Mesenchymal stem cell (in vitro differentiated cells and primary cell): ENCODE data around the gene ABCG1.

Experiments
- DNase-seq: peaks from one replicate; pipeline ENCODE4 v3.0.0-alpha.2; 2013
- H2AFZ ChIP-seq: one replicate; pipeline ENCODE4 v1.6.1; 2013; ENCODE audit warnings: low read depth, mild to moderate bottlenecking, control low read depth, inconsistent platforms, low read length, moderate library complexity
- H2AK5ac ChIP-seq: 2 replicates; pipeline ENCODE4 v1.6.1; 2013; ENCODE audit warnings: low read length, moderate library complexity, mild to moderate bottlenecking, inconsistent platforms; ENCODE audit not compliant: severe bottlenecking
- H2BK120ac ChIP-seq: one replicate; pipeline ENCODE4 v1.6.1; 2013; ENCODE audit warnings: low read depth, mild to moderate bottlenecking, inconsistent platforms, low read length, moderate library complexity
- H2BK12ac ChIP-seq, 2 experiments: one replicate each; pipeline ENCODE4 v1.6.1; 2013; ENCODE audit warnings: inconsistent platforms in 2 of 2, low read length in 2 of 2, mild to moderate bottlenecking in 2 of 2, moderate library complexity in 2 of 2, control low read depth in 1 of 2
- H2BK15ac ChIP-seq: one replicate; pipeline ENCODE4 v1.6.1; 2013; ENCODE audit warnings: mild to moderate bottlenecking, low read depth, inconsistent platforms; ENCODE audit not compliant: poor library complexity, severe bottlenecking
- H2BK5ac ChIP-seq: 2 replicates; pipeline ENCODE4 v1.6.1; 2013; ENCODE audit warnings: low read depth, mild to moderate bottlenecking, low read length, control low read depth, inconsistent platforms; ENCODE audit not compliant: poor library complexity, severe bottlenecking
- H3K14ac ChIP-seq, 2 experiments: one replicate each; pipeline ENCODE4 v1.6.1; 2013; ENCODE audit warnings: inconsistent platforms in 2 of 2, low read length in 2 of 2, control low read depth in 1 of 2, mild to moderate bottlenecking in 1 of 2, moderate library complexity in 1 of 2
- H3K18ac ChIP-seq, 2 experiments: one replicate each; pipeline ENCODE4 v1.6.1; 2013; ENCODE audit warnings: inconsistent platforms in 2 of 2, low read length in 2 of 2, control low read depth in 1 of 2, low read depth in 1 of 2, mild to moderate bottlenecking in 1 of 2
- H3K23ac ChIP-seq, 2 experiments: one replicate each; pipeline ENCODE4 v1.6.1; 2013; ENCODE audit warnings: inconsistent platforms in 2 of 2, low read length in 2 of 2, mild to moderate bottlenecking in 2 of 2, moderate library complexity in 2 of 2, control low read depth in 1 of 2
- H3K27ac ChIP-seq: 2 replicates; pipeline ENCODE4 v1.5.1; 2013; ENCODE audit warnings: mild to moderate bottlenecking, moderate library complexity, low read length, control low read depth, inconsistent platforms; ENCODE audit not compliant: poor library complexity, severe bottlenecking
- H3K27me3 ChIP-seq, 2 experiments: 2 replicates each; pipeline versions ENCODE4 v1.6.1 to v1.7.0; 2013; ENCODE audit warnings: low read length in 2 of 2, mild to moderate bottlenecking in 2 of 2, moderate library complexity in 2 of 2, control low read depth in 1 of 2, inconsistent platforms in 1 of 2; ENCODE audit not compliant: control insufficient read depth in 1 of 2, insufficient read depth in 1 of 2
- H3K36me3 ChIP-seq, 2 experiments: 2 replicates each; pipeline versions ENCODE4 v1.6.1 to v1.7.0; 2013; ENCODE audit warnings: low read length in 2 of 2, control low read depth in 1 of 2, inconsistent platforms in 1 of 2, low read depth in 1 of 2, mild to moderate bottlenecking in 1 of 2; ENCODE audit not compliant: insufficient read depth in 2 of 2, control insufficient read depth in 1 of 2
- H3K4ac ChIP-seq, 2 experiments: one replicate each; pipeline ENCODE4 v1.6.1; 2013; ENCODE audit warnings: inconsistent platforms in 2 of 2, low read length in 2 of 2, mild to moderate bottlenecking in 2 of 2, moderate library complexity in 2 of 2, control low read depth in 1 of 2, low read depth in 1 of 2
- H3K4me1 ChIP-seq: 2 replicates; pipeline ENCODE4 v1.6.1; 2013; ENCODE audit warnings: low read depth, low read length, control low read depth; ENCODE audit not compliant: control insufficient read depth, insufficient read depth
- H3K4me2 ChIP-seq: 2 replicates; pipeline ENCODE4 v1.6.1; 2013; ENCODE audit warnings: low read length, mild to moderate bottlenecking, inconsistent platforms; ENCODE audit not compliant: poor library complexity, severe bottlenecking
- H3K4me3 ChIP-seq, 2 experiments: 2 replicates each; pipeline versions ENCODE4 v1.5.1 to v1.7.0; 2013; ENCODE audit warnings: low read length in 2 of 2, mild to moderate bottlenecking in 2 of 2, control low read depth in 1 of 2, low read depth in 1 of 2; ENCODE audit not compliant: insufficient read depth in 1 of 2
- H3K79me1 ChIP-seq: replicated peaks from 2 replicates; pipeline ENCODE4 v1.6.1; 2013; ENCODE audit warnings: mild to moderate bottlenecking, control low read depth, low read length, inconsistent platforms; ENCODE audit not compliant: poor library complexity, severe bottlenecking
- H3K9ac ChIP-seq: 2 replicates; pipeline ENCODE4 v1.7.0; 2013; ENCODE audit warnings: mild to moderate bottlenecking, low read length, moderate library complexity
- H3K9me3 ChIP-seq: 2 replicates; pipeline ENCODE4 v1.7.0; 2013; ENCODE audit warnings: mild to moderate bottlenecking, low read length; ENCODE audit not compliant: control insufficient read depth
- H4K8ac ChIP-seq: one replicate; pipeline ENCODE4 v1.6.1; 2013; ENCODE audit warnings: inconsistent platforms, mild to moderate bottlenecking, low read length, moderate library complexity
- H4K91ac ChIP-seq: one replicate; pipeline ENCODE4 v1.6.1; 2013; ENCODE audit warnings: mild to moderate bottlenecking, low read length, inconsistent platforms
- WGBS: methylation state at CpG from one replicate; pipeline ENCODE4 v1.1.7; 2013; ENCODE audit warnings: mixed read lengths; 5-methylcytosine and 5-hydroxymethylcytosine counted together

Gene ABCG1

GRCh38 chr21:42172596-42173483 is 46.1 kb upstream of the ABCG1 start:
- Histone ChIP-seq H2AFZ (no peak overlapping the region), H2BK5ac (no peak overlapping the region), H3K27ac (no peak overlapping the region), H4K8ac (no peak overlapping the region), H3K36me3 (no peaks in the 10 kb centered on the region), H3K27me3 (peaks cover 22 to 23% of the 10 kb centered on the region in 2 experiments), H2BK120ac (no peak overlapping the region), H3K4me1 (no peaks in the 10 kb centered on the region), H2AK5ac (no peak overlapping the region), H3K23ac (no peak overlapping the region), H3K4me3 (no peak overlapping the region), H2BK12ac (no peak overlapping the region), H3K18ac (no peak overlapping the region), H3K4me2 (no peak overlapping the region), H2BK15ac (no peak overlapping the region), H3K79me1 (no peaks in the 10 kb centered on the region), H3K9me3 (peaks cover 3% of the 10 kb centered on the region), H3K9ac (no peak overlapping the region), H4K91ac (no peak overlapping the region), H3K14ac (no peak overlapping the region), H3K4ac (no peak overlapping the region)
- DNase-seq: no peak
- 90% methylated on average over 40 of the region's 40 CpGs for WGBS

DNA sequence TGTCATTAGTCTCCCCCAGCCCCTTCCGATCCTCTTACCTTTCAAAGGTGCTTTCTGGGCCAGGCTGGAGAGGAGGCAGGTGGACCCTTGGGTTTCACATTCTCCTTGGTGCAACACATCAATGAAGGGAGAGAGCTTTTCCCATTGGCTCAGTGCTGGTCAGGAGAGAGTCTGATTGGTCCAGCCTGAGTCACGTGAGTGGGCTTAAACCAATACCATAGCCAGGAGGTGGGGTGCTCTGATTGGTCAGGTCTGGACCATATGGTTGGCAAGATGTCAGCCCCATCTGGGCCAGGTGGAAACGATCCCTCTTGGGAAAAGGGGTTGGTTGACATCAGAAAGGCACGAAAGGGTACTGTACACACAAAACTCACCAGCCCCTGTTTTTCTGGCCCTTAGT is 44.8 kb upstream of the ABCG1 start:
- no peak overlapping the region for H2AK5ac ChIP-seq
- no peaks in the 10 kb centered on the region for H3K79me1 ChIP-seq
- no peak overlapping the region for H2BK120ac ChIP-seq
- peaks cover 22 to 28% of the 10 kb centered on the region in 2 experiments for H3K27me3 ChIP-seq
- no peak overlapping the region for H3K23ac ChIP-seq
- H2BK12ac ChIP-seq: no peak overlapping the region
- H4K8ac ChIP-seq: no peak overlapping the region
- DNase-seq: no peak
- H3K27ac ChIP-seq: no peak overlapping the region
- H2AFZ ChIP-seq: no peak overlapping the region
- H4K91ac ChIP-seq: no peak overlapping the region
- no peak overlapping the region for H3K4me3 ChIP-seq
- no peak overlapping the region for H2BK5ac ChIP-seq
- no peak overlapping the region for H3K18ac ChIP-seq
- H3K14ac ChIP-seq: no peak overlapping the region
- 78% methylated on average over 3 of the region's 4 CpGs for WGBS
- no peak overlapping the region for H3K9ac ChIP-seq
- H3K4me2 ChIP-seq: no peak overlapping the region
- no peak overlapping the region for H2BK15ac ChIP-seq
- peaks cover 3% of the 10 kb centered on the region for H3K9me3 ChIP-seq
- no peaks in the 10 kb centered on the region for H3K4me1 ChIP-seq
- H3K4ac ChIP-seq: no peak overlapping the region
- no peaks in the 10 kb centered on the region for H3K36me3 ChIP-seq

GRCh38 chr21:42175110-42175710 is 43.7 kb upstream of the ABCG1 start:
- H3K36me3 ChIP-seq: no peaks in the 10 kb centered on the region
- H3K9me3 ChIP-seq: peaks cover 3% of the 10 kb centered on the region
- H4K91ac ChIP-seq: no peak overlapping the region
- no peak overlapping the region for H3K4me2 ChIP-seq
- no peak overlapping the region for H2BK12ac ChIP-seq
- H3K23ac ChIP-seq: no peak overlapping the region
- no peak overlapping the region for H3K14ac ChIP-seq
- H3K9ac ChIP-seq: no peak overlapping the region
- H2AK5ac ChIP-seq: no peak overlapping the region
- H4K8ac ChIP-seq: no peak overlapping the region
- no peak overlapping the region for H2BK15ac ChIP-seq
- no peak overlapping the region for H3K4me3 ChIP-seq
- H3K27me3 ChIP-seq: peaks cover 22 to 28% of the 10 kb centered on the region in 2 experiments
- no peaks in the 10 kb centered on the region for H3K4me1 ChIP-seq
- H3K79me1 ChIP-seq: no peaks in the 10 kb centered on the region
- WGBS: 94% methylated on average over 3 of the region's 6 CpGs
- no peak overlapping the region for H2BK120ac ChIP-seq
- no peak overlapping the region for H3K18ac ChIP-seq
- no peak overlapping the region for H3K27ac ChIP-seq
- no peak overlapping the region for H3K4ac ChIP-seq
- H2BK5ac ChIP-seq: no peak overlapping the region
- no peak overlapping the region for H2AFZ ChIP-seq
- DNase-seq: no peak

DNA sequence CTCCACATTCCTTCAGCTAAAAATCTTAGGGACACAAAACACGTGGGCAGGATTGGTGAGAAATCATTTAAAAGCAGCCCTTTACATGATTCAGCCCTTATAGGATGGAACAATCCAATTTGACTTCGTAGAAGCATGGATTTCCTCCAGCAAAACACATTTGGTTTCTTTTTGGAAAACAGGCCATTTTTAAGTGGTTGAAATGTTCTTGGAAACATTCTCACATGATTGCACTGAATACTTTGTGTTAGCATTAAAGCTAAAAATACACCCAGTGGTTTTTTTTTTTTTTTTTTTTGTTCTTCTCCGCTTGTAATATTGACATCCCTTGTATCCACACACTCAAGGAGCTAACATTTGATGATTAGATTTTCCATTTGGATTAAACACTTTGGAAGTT is 42.1 kb upstream of the ABCG1 start:
- Histone ChIP-seq H3K9me3 (peaks cover 3% of the 10 kb centered on the region), H3K4ac (no peak overlapping the region), H3K36me3 (no peaks in the 10 kb centered on the region), H3K23ac (no peak overlapping the region), H3K9ac (no peak overlapping the region), H2BK5ac (no peak overlapping the region), H3K4me1 (no peaks in the 10 kb centered on the region), H2BK12ac (no peak overlapping the region), H3K4me2 (no peak overlapping the region), H2BK120ac (no peak overlapping the region), H3K14ac (no peak overlapping the region), H2BK15ac (no peak overlapping the region), H2AK5ac (no peak overlapping the region), H3K27ac (no peak overlapping the region), H3K4me3 (no peak overlapping the region), H4K91ac (no peak overlapping the region), H3K18ac (no peak overlapping the region), H2AFZ (no peak overlapping the region), H3K27me3 (peaks cover 26 to 28% of the 10 kb centered on the region in 2 experiments), H4K8ac (no peak overlapping the region), H3K79me1 (no peaks in the 10 kb centered on the region)
- 78% methylated on average over 1 of the region's 3 CpGs for WGBS
- no peak for DNase-seq
